Liver (tissue), 9 donors: Measurements from ENCODE around the gene HES6. TPM values are rescaled to one million over a fixed set of nuclear protein-coding genes. Genes with fewer than 3 reads are reported as not detected.

Experiments used
- DNase-seq: peaks from one replicate; pipeline ENCODE4 v3.0.0-alpha.2; 2017; ENCODE audit warnings: low spot score
- H3K27ac ChIP-seq, 2 donors: one replicate each; pipeline ENCODE4 v1.7.0; 2013; ENCODE audit warnings: inconsistent platforms in 2 of 2, low read length in 2 of 2, control low read depth in 1 of 2, low read depth in 1 of 2, mild to moderate bottlenecking in 1 of 2
- H3K27me3 ChIP-seq, 4 donors: one replicate each; pipeline versions ENCODE4 v1.6.1 to v1.7.0; 2013; ENCODE audit warnings: low read length in 3 of 4, inconsistent platforms in 1 of 4, mild to moderate bottlenecking in 1 of 4, moderate library complexity in 1 of 4; ENCODE audit not compliant: control insufficient read depth in 4 of 4, insufficient read depth in 4 of 4
- H3K36me3 ChIP-seq, 4 donors: one replicate each; pipeline versions ENCODE4 v1.6.1 to v1.7.0; 2013; ENCODE audit warnings: low read length in 3 of 4, mild to moderate bottlenecking in 3 of 4, low read depth in 1 of 4, moderate library complexity in 1 of 4; ENCODE audit not compliant: control insufficient read depth in 4 of 4, insufficient read depth in 3 of 4
- H3K4me1 ChIP-seq, 4 donors: one replicate each; pipeline versions ENCODE4 v1.6.1 to v1.7.0; 2013; ENCODE audit warnings: low read length in 3 of 4, mild to moderate bottlenecking in 3 of 4, moderate library complexity in 1 of 4; ENCODE audit not compliant: control insufficient read depth in 4 of 4, insufficient read depth in 4 of 4
- H3K4me3 ChIP-seq, 3 donors: one replicate each; pipeline versions ENCODE4 v1.6.1 to v1.7.0; 2013; ENCODE audit warnings: low read length in 3 of 3, control low read depth in 1 of 3, low read depth in 1 of 3, mild to moderate bottlenecking in 1 of 3
- H3K9ac ChIP-seq, 2 donors: one replicate each; pipeline ENCODE4 v1.7.0; 2013; ENCODE audit warnings: low read length in 2 of 2, mild to moderate bottlenecking in 2 of 2, moderate library complexity in 2 of 2, control low read depth in 1 of 2, low read depth in 1 of 2
- H3K9me3 ChIP-seq, 4 donors: one replicate each; pipeline versions ENCODE4 v1.6.1 to v1.7.0; 2013; ENCODE audit warnings: low read length in 3 of 4; ENCODE audit not compliant: control insufficient read depth in 4 of 4
- EGR1 ChIP-seq, 2 donors: IDR thresholded peaks; 2 replicates each; pipeline ENCODE4 v1.6.1; 2016 to 2018; ENCODE audit warnings: antibody characterized with exemption in 2 of 2, low read depth in 2 of 2
- FOXA1 ChIP-seq: IDR thresholded peaks from 2 replicates; pipeline ENCODE4 v1.6.1; 2016; ENCODE audit warnings: antibody characterized with exemption
- FOXA2 ChIP-seq: IDR thresholded peaks from 2 replicates; pipeline ENCODE4 v1.6.1; 2016; ENCODE audit warnings: antibody characterized with exemption
- GABPA ChIP-seq, 2 donors: IDR thresholded peaks in 1 of 2; conservative IDR thresholded peaks in 1 of 2; 2 replicates each; pipeline ENCODE4 v1.6.1; 2016; ENCODE audit warnings: antibody characterized with exemption in 2 of 2, mild to moderate bottlenecking in 1 of 2, moderate library complexity in 1 of 2
- HNF4A ChIP-seq, 2 donors: conservative IDR thresholded peaks; 2 replicates each; pipeline ENCODE4 v1.6.1; 2016; ENCODE audit warnings: antibody characterized with exemption in 2 of 2, mild to moderate bottlenecking in 2 of 2
- HNF4G ChIP-seq: IDR thresholded peaks from 2 replicates; pipeline ENCODE4 v1.6.1; 2016; ENCODE audit warnings: antibody characterized with exemption
- JUND ChIP-seq, 2 donors: IDR thresholded peaks; 2 replicates each; pipeline ENCODE4 v1.6.1; 2016; ENCODE audit warnings: antibody characterized with exemption in 2 of 2
- NR2F2 ChIP-seq: IDR thresholded peaks from 2 replicates; pipeline ENCODE4 v1.6.1; 2016; ENCODE audit warnings: antibody characterized with exemption
- RAD21 ChIP-seq, 2 donors: IDR thresholded peaks; 2 replicates each; pipeline ENCODE4 v1.6.1; 2016; ENCODE audit warnings: antibody characterized with exemption in 2 of 2, mild to moderate bottlenecking in 2 of 2
- REST ChIP-seq: IDR thresholded peaks from 2 replicates; pipeline ENCODE4 v1.6.1; 2016; ENCODE audit warnings: antibody characterized with exemption, mild to moderate bottlenecking
- RXRA ChIP-seq, 2 donors: IDR thresholded peaks; 2 replicates each; pipeline ENCODE4 v1.6.1; 2017 to 2018; ENCODE audit warnings: antibody characterized with exemption in 2 of 2, mild to moderate bottlenecking in 1 of 2
- SP1 ChIP-seq: IDR thresholded peaks from 2 replicates; pipeline ENCODE4 v1.6.1; 2018; ENCODE audit warnings: antibody characterized with exemption, mild to moderate bottlenecking
- YY1 ChIP-seq: IDR thresholded peaks from 2 replicates; pipeline ENCODE4 v1.6.1; 2016; ENCODE audit warnings: antibody characterized with exemption, mild to moderate bottlenecking
- WGBS: extraction: QIAGEN DNeasy Blood & Tissue Kit; methylation state at CpG from one replicate; pipeline ENCODE4 v1.1.7; 2013; 5-methylcytosine and 5-hydroxymethylcytosine counted together
- polyA plus RNA-seq, 2 donors: library from polyadenylated mRNA; stranded (reverse) in 1 of 2; unstranded in 1 of 2; fragments of 200-250 nt in 1 of 2; fragments of >200 nt in 1 of 2; fragmentation: Nextera tagmentation in 1 of 2; extraction: Ambion mirVana in 1 of 2; gene quantifications; one replicate each; pipeline versions ENCODE4 v1.2.1 to v1.2.3, GENCODE V29; 2013 to 2015
- total RNA-seq, 2 donors: library from RNA; depleted of rRNA; stranded (reverse); fragments of >200 nt; gene quantifications; one replicate each; pipeline ENCODE4 v1.2.3, GENCODE V29; 2014
- TF ChIP-seq, protein P1 (sequence below): fragments of 150-350 bp; IDR thresholded peaks from 2 replicates; pipeline ENCODE4 v1.5.1; 2017; ENCODE audit warnings: improper control_type of control experiment, low read depth, low read length; ENCODE audit not compliant: missing input control
- TF ChIP-seq, protein P2 (sequence below): IDR thresholded peaks from 2 replicates; pipeline ENCODE4 v1.6.1; 2016; ENCODE audit warnings: antibody characterized with exemption
- donor health status: healthy.
- donor health status: healthy.
- donor health status: healthy.
- donor health status: healthy.
- donor health status: healthy.

The HES6 gene
- total and polyA plus RNA-seq, 4 donors = 1.7 to 13.2 (median 2.6) TPM

GRCh38 chr2:238257786-238258700, 18.2 kb upstream of the HES6 start:
- Histone ChIP-seq H3K27me3 (no peaks in the 10 kb centered on the region), H3K4me3 (no peak overlapping the region), H3K4me1 (peaks cover 2 to 27% (median 20%) of the 10 kb centered on the region in 4 donors), H3K36me3 (peaks cover 2 to 61% (median 38%) of the 10 kb centered on the region in 4 donors), H3K27ac (no peak overlapping the region), H3K9me3 (no peaks in the 10 kb centered on the region), H3K9ac (no peak overlapping the region)
- no peak for DNase-seq
- TF ChIP-seq, protein P1, sequence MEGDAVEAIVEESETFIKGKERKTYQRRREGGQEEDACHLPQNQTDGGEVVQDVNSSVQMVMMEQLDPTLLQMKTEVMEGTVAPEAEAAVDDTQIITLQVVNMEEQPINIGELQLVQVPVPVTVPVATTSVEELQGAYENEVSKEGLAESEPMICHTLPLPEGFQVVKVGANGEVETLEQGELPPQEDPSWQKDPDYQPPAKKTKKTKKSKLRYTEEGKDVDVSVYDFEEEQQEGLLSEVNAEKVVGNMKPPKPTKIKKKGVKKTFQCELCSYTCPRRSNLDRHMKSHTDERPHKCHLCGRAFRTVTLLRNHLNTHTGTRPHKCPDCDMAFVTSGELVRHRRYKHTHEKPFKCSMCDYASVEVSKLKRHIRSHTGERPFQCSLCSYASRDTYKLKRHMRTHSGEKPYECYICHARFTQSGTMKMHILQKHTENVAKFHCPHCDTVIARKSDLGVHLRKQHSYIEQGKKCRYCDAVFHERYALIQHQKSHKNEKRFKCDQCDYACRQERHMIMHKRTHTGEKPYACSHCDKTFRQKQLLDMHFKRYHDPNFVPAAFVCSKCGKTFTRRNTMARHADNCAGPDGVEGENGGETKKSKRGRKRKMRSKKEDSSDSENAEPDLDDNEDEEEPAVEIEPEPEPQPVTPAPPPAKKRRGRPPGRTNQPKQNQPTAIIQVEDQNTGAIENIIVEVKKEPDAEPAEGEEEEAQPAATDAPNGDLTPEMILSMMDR = no peak
- TF ChIP-seq FOXA2 (no peak), HNF4G (no peak), RXRA (IDR thresholded peaks at IDR 0.05) (no peak), JUND (IDR thresholded peaks at IDR 0.05) (no peak)
- WGBS = 89% methylated on average over 15 of the region's 15 CpGs

GRCh38 chr2:238256594-238257104, 16.8 kb upstream of the HES6 start:
- no peak overlapping the region for H3K4me3 ChIP-seq
- 34% methylated on average over 18 of the region's 18 CpGs for WGBS
- peaks cover 9 to 68% (median 49%) of the 10 kb centered on the region in 4 donors for H3K36me3 ChIP-seq
- H3K9ac ChIP-seq = no peak overlapping the region
- H3K27ac ChIP-seq = peak overlapping the region in 1 of 2 donors; percentile 27
- DNase-seq = peak; percentile 83
- no peaks in the 10 kb centered on the region for H3K27me3 ChIP-seq
- TF ChIP-seq NR2F2 (peak; percentile 10), REST (no peak), EGR1 (IDR thresholded peaks at IDR 0.05; ENCODE audit: low read depth in 2 of 2) (no peak), SP1 (peak; percentile 12), GABPA (IDR thresholded peaks at IDR 0.05 in 1 of 2, conservative IDR thresholded peaks at IDR 0.05 in 1 of 2) (no peak), FOXA1 (no peak), RAD21 (IDR thresholded peaks at IDR 0.05) (peak; percentile 97 to 98), HNF4A (conservative IDR thresholded peaks at IDR 0.05) (peak; percentile 36 to 40), JUND (IDR thresholded peaks at IDR 0.05) (no peak), RXRA (IDR thresholded peaks at IDR 0.05) (peak; percentile 57 to 69), YY1 (peak; percentile 82), HNF4G (no peak), FOXA2 (no peak)
- TF ChIP-seq, protein P1 = peak; percentile 97
- TF ChIP-seq, protein P2, sequence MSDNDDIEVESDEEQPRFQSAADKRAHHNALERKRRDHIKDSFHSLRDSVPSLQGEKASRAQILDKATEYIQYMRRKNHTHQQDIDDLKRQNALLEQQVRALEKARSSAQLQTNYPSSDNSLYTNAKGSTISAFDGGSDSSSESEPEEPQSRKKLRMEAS = no peak
- peaks cover 0 to 20% (median 14%) of the 10 kb centered on the region in 4 donors for H3K4me1 ChIP-seq
- H3K9me3 ChIP-seq = no peaks in the 10 kb centered on the region
